HepG2 (cell line): ENCODE results near the gene PEAK3. TPM values are rescaled to one million over a fixed set of nuclear protein-coding genes. Genes with fewer than 3 reads are reported as not detected.

Experiments
- AFF4 ChIP-seq: sonication (generic); formaldehyde crosslinking; IDR thresholded peaks from 2 replicates; pipeline ENCODE4 v1.4.0; 2020; ENCODE audit warnings: missing genetic modification reagents
- AGO2 ChIP-seq: fragments of 200-400 bp; formaldehyde crosslinking; optimal IDR thresholded peaks from 2 replicates; pipeline ENCODE3; 2017; ENCODE audit warnings: mild to moderate bottlenecking, low read depth, low read length, moderate library complexity
- FIP1L1 ChIP-seq: fragments of 200-400 bp; formaldehyde crosslinking; IDR thresholded peaks from 2 replicates; pipeline ENCODE4 v1.6.1; 2018; ENCODE audit warnings: low read depth, mild to moderate bottlenecking, low read length, moderate library complexity, borderline replicate concordance; ENCODE audit not compliant: insufficient read depth
- HDAC1 ChIP-seq: sonication (generic); formaldehyde crosslinking; IDR thresholded peaks from 2 replicates; pipeline ENCODE4 v1.5.1; 2020; ENCODE audit warnings: mild to moderate bottlenecking, missing genetic modification reagents
- HIVEP1 ChIP-seq: sonication (generic); formaldehyde crosslinking; IDR thresholded peaks from 2 replicates; pipeline ENCODE4 v1.4.0; 2020; ENCODE audit warnings: mild to moderate bottlenecking, missing genetic modification reagents
- JUND ChIP-seq: sonication (generic); formaldehyde crosslinking; IDR thresholded peaks from 2 replicates; pipeline ENCODE4 v1.8.0; 2022; ENCODE audit warnings: mild to moderate bottlenecking, missing genetic modification reagents
- NFYB ChIP-seq: sonication (generic); formaldehyde crosslinking; IDR thresholded peaks from 2 replicates; pipeline ENCODE4 v1.4.0; 2020; ENCODE audit warnings: missing genetic modification reagents
- RARG ChIP-seq: sonication (generic); formaldehyde crosslinking; IDR thresholded peaks from 2 replicates; pipeline ENCODE4 v1.4.0; 2020; ENCODE audit warnings: low read depth, mild to moderate bottlenecking, missing genetic modification reagents
- REST ChIP-seq, 2 experiments: IDR thresholded peaks; 2 replicates each; pipeline ENCODE4 v1.6.1; 2011 to 2012; ENCODE audit warnings: low read length in 2 of 2, borderline replicate concordance in 1 of 2, low read depth in 1 of 2, mild to moderate bottlenecking in 1 of 2, moderate library complexity in 1 of 2
- polyA plus RNA-seq, 8 experiments: library from polyadenylated mRNA; depleted of rRNA in 3 of 8; stranded (reverse) in 7 of 8; unstranded in 1 of 8; fragments of >200 nt; fragmentation: Illumina TruSeq in 4 of 8; extraction: Trizol in 4 of 8; gene quantifications; 2 replicates each; pipeline versions ENCODE4 v1.2.1 to v1.2.3, GENCODE V29; 2011 to 2016; ENCODE audit warnings: low read depth in 4 of 8, missing spikeins in 1 of 8, mixed read lengths in 1 of 8; ENCODE audit not compliant: insufficient read depth in 1 of 8
- total RNA-seq, 5 experiments: library from RNA; depleted of rRNA; stranded (reverse); fragments of >200 nt; fragmentation: Illumina TruSeq; extraction: Trizol; gene quantifications; 2 replicates each; pipeline ENCODE4 v1.2.3, GENCODE V29; 2016; ENCODE audit warnings: low read depth in 1 of 5
- TF ChIP-seq, protein P1 (sequence below): sonication (generic); formaldehyde crosslinking; IDR thresholded peaks from 2 replicates; pipeline ENCODE4 v1.4.0; 2020; ENCODE audit warnings: mild to moderate bottlenecking, missing genetic modification reagents, borderline replicate concordance
- TF ChIP-seq, protein P2 (sequence below): sonication (generic); formaldehyde crosslinking; IDR thresholded peaks from 2 replicates; pipeline ENCODE4 v1.5.0; 2020; ENCODE audit warnings: mild to moderate bottlenecking, missing genetic modification reagents, borderline replicate concordance

PEAK3 gene
- total and polyA plus RNA-seq, 2 of the 13 experiments (the other 11 are each of a cell fraction or from before 2014, with no cell fraction given): not detected

DNA sequence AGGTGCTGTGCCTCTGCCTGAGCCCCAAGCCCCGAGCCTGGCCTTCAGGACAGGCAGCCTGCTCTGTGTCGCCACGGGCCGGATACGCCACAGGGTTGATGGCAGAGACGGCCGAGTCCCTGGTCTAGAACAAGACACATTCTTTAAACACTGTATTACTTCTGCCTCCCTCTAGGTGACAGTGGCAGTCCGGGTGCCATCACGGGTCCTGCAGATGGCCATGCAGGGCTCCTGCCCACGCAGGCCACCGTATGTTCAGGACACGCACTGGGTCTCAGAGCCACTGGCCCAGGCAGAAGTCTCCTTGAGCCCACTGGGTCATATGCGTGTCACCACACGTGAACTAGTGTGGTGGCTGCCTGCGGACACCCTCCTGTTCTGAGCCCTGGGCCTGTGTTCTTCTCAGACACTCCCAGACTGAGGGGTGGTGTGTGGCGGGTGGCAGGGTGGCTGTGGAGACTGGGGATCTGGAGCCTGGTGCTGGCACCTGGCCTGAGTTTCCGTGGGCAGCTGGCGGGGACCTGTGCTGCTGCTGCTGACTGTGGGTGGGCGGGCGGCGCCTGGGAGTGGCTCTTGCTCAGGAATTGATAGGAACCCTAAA is 50.3 kb downstream of the PEAK3 start (continued):
- 0 out of 2 replicates have a peak, but pooled peaks have one; percentile 2 for TF ChIP-seq HIVEP1 (CRISPR knock-in tag)
- TF ChIP-seq RARG: no peak
- no peak for TF ChIP-seq FIP1L1
- TF ChIP-seq REST (IDR thresholded peaks at IDR 0.05; ENCODE audit: borderline replicate concordance in 1 of 2, low read depth in 1 of 2, low read length in 2 of 2): no peak
- no peak for TF ChIP-seq JUND
- TF ChIP-seq, protein P1, sequence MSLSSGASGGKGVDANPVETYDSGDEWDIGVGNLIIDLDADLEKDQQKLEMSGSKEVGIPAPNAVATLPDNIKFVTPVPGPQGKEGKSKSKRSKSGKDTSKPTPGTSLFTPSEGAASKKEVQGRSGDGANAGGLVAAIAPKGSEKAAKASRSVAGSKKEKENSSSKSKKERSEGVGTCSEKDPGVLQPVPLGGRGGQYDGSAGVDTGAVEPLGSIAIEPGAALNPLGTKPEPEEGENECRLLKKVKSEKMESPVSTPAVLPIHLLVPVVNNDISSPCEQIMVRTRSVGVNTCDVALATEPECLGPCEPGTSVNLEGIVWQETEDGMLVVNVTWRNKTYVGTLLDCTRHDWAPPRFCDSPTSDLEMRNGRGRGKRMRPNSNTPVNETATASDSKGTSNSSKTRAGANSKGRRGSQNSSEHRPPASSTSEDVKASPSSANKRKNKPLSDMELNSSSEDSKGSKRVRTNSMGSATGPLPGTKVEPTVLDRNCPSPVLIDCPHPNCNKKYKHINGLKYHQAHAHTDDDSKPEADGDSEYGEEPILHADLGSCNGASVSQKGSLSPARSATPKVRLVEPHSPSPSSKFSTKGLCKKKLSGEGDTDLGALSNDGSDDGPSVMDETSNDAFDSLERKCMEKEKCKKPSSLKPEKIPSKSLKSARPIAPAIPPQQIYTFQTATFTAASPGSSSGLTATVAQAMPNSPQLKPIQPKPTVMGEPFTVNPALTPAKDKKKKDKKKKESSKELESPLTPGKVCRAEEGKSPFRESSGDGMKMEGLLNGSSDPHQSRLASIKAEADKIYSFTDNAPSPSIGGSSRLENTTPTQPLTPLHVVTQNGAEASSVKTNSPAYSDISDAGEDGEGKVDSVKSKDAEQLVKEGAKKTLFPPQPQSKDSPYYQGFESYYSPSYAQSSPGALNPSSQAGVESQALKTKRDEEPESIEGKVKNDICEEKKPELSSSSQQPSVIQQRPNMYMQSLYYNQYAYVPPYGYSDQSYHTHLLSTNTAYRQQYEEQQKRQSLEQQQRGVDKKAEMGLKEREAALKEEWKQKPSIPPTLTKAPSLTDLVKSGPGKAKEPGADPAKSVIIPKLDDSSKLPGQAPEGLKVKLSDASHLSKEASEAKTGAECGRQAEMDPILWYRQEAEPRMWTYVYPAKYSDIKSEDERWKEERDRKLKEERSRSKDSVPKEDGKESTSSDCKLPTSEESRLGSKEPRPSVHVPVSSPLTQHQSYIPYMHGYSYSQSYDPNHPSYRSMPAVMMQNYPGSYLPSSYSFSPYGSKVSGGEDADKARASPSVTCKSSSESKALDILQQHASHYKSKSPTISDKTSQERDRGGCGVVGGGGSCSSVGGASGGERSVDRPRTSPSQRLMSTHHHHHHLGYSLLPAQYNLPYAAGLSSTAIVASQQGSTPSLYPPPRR (CRISPR knock-in tag): no peak
- no peak for TF ChIP-seq NFYB (CRISPR knock-in tag)
- TF ChIP-seq HDAC1: no peak
- TF ChIP-seq, protein P2, sequence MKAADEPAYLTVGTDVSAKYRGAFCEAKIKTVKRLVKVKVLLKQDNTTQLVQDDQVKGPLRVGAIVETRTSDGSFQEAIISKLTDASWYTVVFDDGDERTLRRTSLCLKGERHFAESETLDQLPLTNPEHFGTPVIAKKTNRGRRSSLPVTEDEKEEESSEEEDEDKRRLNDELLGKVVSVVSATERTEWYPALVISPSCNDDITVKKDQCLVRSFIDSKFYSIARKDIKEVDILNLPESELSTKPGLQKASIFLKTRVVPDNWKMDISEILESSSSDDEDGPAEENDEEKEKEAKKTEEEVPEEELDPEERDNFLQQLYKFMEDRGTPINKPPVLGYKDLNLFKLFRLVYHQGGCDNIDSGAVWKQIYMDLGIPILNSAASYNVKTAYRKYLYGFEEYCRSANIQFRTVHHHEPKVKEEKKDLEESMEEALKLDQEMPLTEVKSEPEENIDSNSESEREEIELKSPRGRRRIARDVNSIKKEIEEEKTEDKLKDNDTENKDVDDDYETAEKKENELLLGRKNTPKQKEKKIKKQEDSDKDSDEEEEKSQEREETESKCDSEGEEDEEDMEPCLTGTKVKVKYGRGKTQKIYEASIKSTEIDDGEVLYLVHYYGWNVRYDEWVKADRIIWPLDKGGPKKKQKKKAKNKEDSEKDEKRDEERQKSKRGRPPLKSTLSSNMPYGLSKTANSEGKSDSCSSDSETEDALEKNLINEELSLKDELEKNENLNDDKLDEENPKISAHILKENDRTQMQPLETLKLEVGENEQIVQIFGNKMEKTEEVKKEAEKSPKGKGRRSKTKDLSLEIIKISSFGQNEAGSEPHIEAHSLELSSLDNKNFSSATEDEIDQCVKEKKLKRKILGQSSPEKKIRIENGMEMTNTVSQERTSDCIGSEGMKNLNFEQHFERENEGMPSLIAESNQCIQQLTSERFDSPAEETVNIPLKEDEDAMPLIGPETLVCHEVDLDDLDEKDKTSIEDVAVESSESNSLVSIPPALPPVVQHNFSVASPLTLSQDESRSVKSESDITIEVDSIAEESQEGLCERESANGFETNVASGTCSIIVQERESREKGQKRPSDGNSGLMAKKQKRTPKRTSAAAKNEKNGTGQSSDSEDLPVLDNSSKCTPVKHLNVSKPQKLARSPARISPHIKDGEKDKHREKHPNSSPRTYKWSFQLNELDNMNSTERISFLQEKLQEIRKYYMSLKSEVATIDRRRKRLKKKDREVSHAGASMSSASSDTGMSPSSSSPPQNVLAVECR: no peak
- no peak for TF ChIP-seq AFF4 (CRISPR knock-in tag)
- peak; percentile 96 for TF ChIP-seq AGO2
